GM19467 (cell line): ENCODE measurements around the gene NTM.
"Not testable (repeated sequence)": the region's sequence is repeated elsewhere in the genome, so short reads cannot be mapped to it uniquely, and the experiment has no call there.

Source experiments
- ATAC-seq: cut with Tn5 transposase; IDR thresholded peaks from one replicate; pipeline ENCODE4 v1.9.1; 2021; ENCODE audit warnings: mild to moderate bottlenecking, moderate library complexity; ENCODE audit not compliant: unreplicated experiment

The NTM gene

GRCh38 chr11:131418189-131418588 is 47.8 kb downstream of the NTM start:
- no peak for ATAC-seq

- ATAC-seq, result no peak
Measured at GRCh38 chr11:131421066-131421855, 50.8 kb downstream of the NTM start.

GRCh38 chr11:131422029-131422428 is 51.6 kb downstream of the NTM start:
- no peak for ATAC-seq

GRCh38 chr11:131422496-131422895 is 52.1 kb downstream of the NTM start:
- no peak for ATAC-seq

GRCh38 chr11:131423688-131424087 is 53.3 kb downstream of the NTM start:
- ATAC-seq, result no peak

GRCh38 chr11:131424257-131424876 is 54.0 kb downstream of the NTM start:
- ATAC-seq, result not testable (repeated sequence)

- no peak for ATAC-seq
Measured at GRCh38 chr11:131425285-131425684, 54.9 kb downstream of the NTM start.

GRCh38 chr11:131428853-131429252 is 58.4 kb downstream of the NTM start:
- no peak for ATAC-seq

- no peak for ATAC-seq
Measured at GRCh38 chr11:131430473-131431208, 60.2 kb downstream of the NTM start.

GRCh38 chr11:131441051-131441810 is 70.8 kb downstream of the NTM start:
- ATAC-seq, result no peak

GRCh38 chr11:131446590-131447275 is 76.3 kb downstream of the NTM start:
- no peak for ATAC-seq

- ATAC-seq, result no peak
Measured at GRCh38 chr11:131447277-131447815, 76.9 kb downstream of the NTM start.

- no peak for ATAC-seq
Measured at GRCh38 chr11:131447898-131448297, 77.5 kb downstream of the NTM start.

GRCh38 chr11:131449036-131450019 is 78.9 kb downstream of the NTM start:
- ATAC-seq, result no peak

GRCh38 chr11:131454490-131454889 is 84.1 kb downstream of the NTM start:
- ATAC-seq, result no peak

GRCh38 chr11:131454989-131455388 is 84.6 kb downstream of the NTM start:
- no peak for ATAC-seq

GRCh38 chr11:131455843-131456704 is 85.7 kb downstream of the NTM start:
- no peak for ATAC-seq

GRCh38 chr11:131457163-131457562 is 86.7 kb downstream of the NTM start:
- no peak for ATAC-seq
